Measurements from ENCODE around the gene SLC26A8.

The SLC26A8 gene

GRCh38 chr6:35907750-35908149, 116.7 kb downstream of the SLC26A8 start:
- TF ChIP-seq CTCF (IDR thresholded peaks at IDR 0.05; ENCODE audit: low read depth, low read length): no peak
- H3K4me3 ChIP-seq (ENCODE audit: low read depth, low read length): no peak overlapping the region

GRCh38 chr6:35906499-35906846, 118.0 kb downstream of the SLC26A8 start:
- H3K4me3 ChIP-seq (ENCODE audit: low read depth, low read length): no peak overlapping the region
- TF ChIP-seq CTCF (IDR thresholded peaks at IDR 0.05; ENCODE audit: low read depth, low read length): no peak

- no peak overlapping the region for H3K4me3 ChIP-seq (ENCODE audit: low read depth, low read length)
- TF ChIP-seq CTCF (IDR thresholded peaks at IDR 0.05; ENCODE audit: low read depth, low read length): no peak
These were observed 118.5 kb downstream of the SLC26A8 start for GRCh38 chr6:35905841-35906498.

GRCh38 chr6:35905141-35905785, 119.2 kb downstream of the SLC26A8 start:
- TF ChIP-seq CTCF (IDR thresholded peaks at IDR 0.05; ENCODE audit: low read depth, low read length): no peak
- no peak overlapping the region for H3K4me3 ChIP-seq (ENCODE audit: low read depth, low read length)

GRCh38 chr6:35903679-35904078, 120.8 kb downstream of the SLC26A8 start:
- H3K4me3 ChIP-seq (ENCODE audit: low read depth, low read length): no peak overlapping the region
- TF ChIP-seq CTCF (IDR thresholded peaks at IDR 0.05; ENCODE audit: low read depth, low read length): no peak

- TF ChIP-seq CTCF (IDR thresholded peaks at IDR 0.05; ENCODE audit: low read depth, low read length): no peak
- no peak overlapping the region for H3K4me3 ChIP-seq (ENCODE audit: low read depth, low read length)
These were observed 124.0 kb downstream of the SLC26A8 start for GRCh38 chr6:35900448-35900847.

GRCh38 chr6:35898003-35898402, 126.4 kb downstream of the SLC26A8 start:
- no peak for TF ChIP-seq CTCF (IDR thresholded peaks at IDR 0.05; ENCODE audit: low read depth, low read length)
- H3K4me3 ChIP-seq (ENCODE audit: low read depth, low read length): no peak overlapping the region

Measured in WI38 (cell line).